Epithelial cell of esophagus (primary cell): ENCODE measurements around the gene CYTH2.

Experiments
- DNase-seq: peaks from one replicate; pipeline ENCODE4 v3.0.0; 2010; ENCODE audit warnings: low read depth
- H3K4me3 ChIP-seq: 2 replicates; pipeline ENCODE4 v1.5.1; 2011; ENCODE audit warnings: mild to moderate bottlenecking, low read length, control low read depth
- TF ChIP-seq, protein P1 (sequence below): IDR thresholded peaks from 2 replicates; pipeline ENCODE4 v1.5.1; 2011; ENCODE audit warnings: low read depth, mild to moderate bottlenecking, low read length, control low read depth, inconsistent platforms; ENCODE audit not compliant: insufficient read depth; ENCODE audit errors: missing control alignments

The CYTH2 gene

GRCh38 chr19:48469289-48469881 is at the start of gene CYTH2:
TSS of gene CYTH2 (plus strand) at chr19:48469369. CDS start at chr19:48469508, 139 bp downstream.
- TF ChIP-seq, protein P1, sequence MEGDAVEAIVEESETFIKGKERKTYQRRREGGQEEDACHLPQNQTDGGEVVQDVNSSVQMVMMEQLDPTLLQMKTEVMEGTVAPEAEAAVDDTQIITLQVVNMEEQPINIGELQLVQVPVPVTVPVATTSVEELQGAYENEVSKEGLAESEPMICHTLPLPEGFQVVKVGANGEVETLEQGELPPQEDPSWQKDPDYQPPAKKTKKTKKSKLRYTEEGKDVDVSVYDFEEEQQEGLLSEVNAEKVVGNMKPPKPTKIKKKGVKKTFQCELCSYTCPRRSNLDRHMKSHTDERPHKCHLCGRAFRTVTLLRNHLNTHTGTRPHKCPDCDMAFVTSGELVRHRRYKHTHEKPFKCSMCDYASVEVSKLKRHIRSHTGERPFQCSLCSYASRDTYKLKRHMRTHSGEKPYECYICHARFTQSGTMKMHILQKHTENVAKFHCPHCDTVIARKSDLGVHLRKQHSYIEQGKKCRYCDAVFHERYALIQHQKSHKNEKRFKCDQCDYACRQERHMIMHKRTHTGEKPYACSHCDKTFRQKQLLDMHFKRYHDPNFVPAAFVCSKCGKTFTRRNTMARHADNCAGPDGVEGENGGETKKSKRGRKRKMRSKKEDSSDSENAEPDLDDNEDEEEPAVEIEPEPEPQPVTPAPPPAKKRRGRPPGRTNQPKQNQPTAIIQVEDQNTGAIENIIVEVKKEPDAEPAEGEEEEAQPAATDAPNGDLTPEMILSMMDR: no peak
- DNase-seq: peak; percentile 89
- peak within 1 kb of the TSS; percentile 77 for H3K4me3 ChIP-seq

DNA sequence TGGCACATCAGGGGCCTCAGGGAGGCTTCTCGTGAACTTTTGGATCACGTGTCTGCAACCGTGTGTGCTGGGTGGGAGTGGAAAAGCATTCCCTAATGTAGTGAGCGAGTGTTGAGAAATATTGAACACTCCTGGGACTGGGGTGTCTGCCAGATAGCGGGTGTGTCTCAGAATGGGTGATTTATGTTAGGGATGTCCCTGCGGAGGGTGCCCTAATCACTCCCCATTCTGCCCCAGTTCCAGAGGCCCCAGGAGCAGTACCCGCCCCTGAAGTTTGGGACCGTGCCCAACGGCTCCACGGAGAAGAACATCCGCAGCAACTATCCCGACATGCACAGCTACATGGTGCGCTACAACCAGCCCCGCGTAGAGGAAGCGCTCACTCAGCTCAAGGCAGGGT is 47.6 kb upstream of the CYTH2 start:
- TF ChIP-seq, protein P1: no peak
- no peak for DNase-seq

DNA sequence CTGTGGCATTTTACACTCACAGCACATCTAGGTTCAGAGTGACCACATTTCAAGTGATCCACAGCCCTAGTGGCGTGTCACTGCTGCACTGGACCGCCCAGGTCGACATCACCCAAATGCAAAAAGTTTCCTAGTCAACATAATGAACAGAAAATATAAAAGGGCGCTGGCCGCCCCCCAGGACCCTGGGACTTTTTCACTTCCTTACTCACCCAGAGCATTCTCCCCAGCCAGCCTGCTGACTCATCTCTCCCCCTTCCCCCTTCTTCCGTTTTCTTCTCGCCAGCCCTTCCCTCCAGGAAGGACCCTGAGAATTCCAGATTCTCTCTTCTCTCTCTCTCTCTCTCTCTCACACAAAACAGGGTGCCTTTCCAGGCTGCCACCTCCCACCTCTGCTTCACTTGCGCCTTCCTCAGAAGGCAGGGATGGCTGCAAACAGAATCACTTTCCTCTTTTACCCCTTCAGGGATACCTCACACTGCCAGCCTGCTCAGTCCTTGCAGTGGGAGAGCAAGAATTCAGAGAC is 44.4 kb upstream of the CYTH2 start:
- DNase-seq: peak; percentile 35
- TF ChIP-seq, protein P1: no peak
- H3K4me3 ChIP-seq: no peak overlapping the region

More for the DNA sequence above, 47.6 kb upstream of the CYTH2 start:
- H3K4me3 ChIP-seq: no peak overlapping the region

DNA sequence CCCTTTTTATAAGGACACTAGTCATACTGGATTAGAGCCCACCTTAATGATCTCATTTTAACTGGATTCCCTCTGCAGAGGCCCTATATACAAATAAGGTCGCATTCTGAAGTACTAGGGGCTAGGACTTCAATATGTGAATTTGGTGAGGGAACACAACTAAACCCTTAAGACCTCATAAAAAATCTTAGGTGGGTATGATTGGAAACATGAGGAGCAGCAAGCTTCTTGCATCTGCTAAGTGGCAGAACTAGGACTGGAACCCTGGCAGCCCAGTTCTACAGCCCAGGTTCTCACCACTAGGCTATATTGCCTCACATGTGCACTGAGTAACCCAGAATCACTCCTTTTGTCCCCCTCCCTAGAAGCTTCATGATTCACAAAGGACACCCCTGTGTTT is 40.5 kb upstream of the CYTH2 start:
- TF ChIP-seq, protein P1: no peak
- no peak overlapping the region for H3K4me3 ChIP-seq
- no peak for DNase-seq

- H3K4me3 ChIP-seq: no peak overlapping the region
- TF ChIP-seq, protein P1: no peak
- DNase-seq: no peak
Measured at GRCh38 chr19:48433337-48433736, 35.8 kb upstream of the CYTH2 start.

DNA sequence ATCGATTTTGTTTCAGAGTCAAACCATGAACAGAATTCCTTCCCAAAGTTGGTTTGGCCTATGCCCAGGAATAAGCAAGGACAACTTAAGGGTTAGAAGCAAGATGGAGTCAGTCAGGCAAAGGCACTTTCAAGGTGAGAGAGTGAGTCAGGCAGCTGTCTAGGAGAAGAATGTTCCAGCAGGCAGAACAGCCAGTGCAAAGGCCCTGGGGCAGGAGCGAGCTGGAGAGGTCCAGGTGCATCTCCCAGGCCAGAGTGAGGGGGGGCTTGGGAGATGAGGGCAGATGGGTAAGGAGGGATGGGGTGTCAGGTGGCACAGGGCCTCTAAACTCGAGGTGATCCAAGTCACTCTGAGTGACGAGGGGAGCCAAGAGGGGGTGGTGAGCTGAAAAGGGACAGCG is 32.6 kb upstream of the CYTH2 start:
- no peak overlapping the region for H3K4me3 ChIP-seq

More for the DNA sequence above, 32.6 kb upstream of the CYTH2 start:
- DNase-seq: no peak
- TF ChIP-seq, protein P1: no peak
